ENCODE measurements around the gene KAT8. TPM values are rescaled to one million over a fixed set of nuclear protein-coding genes. Genes with fewer than 3 reads are reported as not detected.

Gene KAT8
- total RNA-seq: 10 to 100 TPM; 55.7 to 66.4 TPM

- H3K27me3 ChIP-seq: no peaks in the 10 kb centered on the region
- WGBS, 2 donors: 0% methylated on average over 16 to 65 of the region's 68 CpGs
- TF ChIP-seq POLR2A (IDR thresholded peaks at IDR 0.05) (peak; percentile 91 to 94 (median 92)), CTCF (IDR thresholded peaks at IDR 0.05) (peak in 1 of 7 experiments; percentile 2)
- ATAC-seq (peak; percentile 94), DNase-seq (peak; percentile 99)
- H3K36me3 ChIP-seq (replicated peaks in 1 of 2; ENCODE audit: insufficient read depth in 1 of 2, low read depth in 2 of 2): peaks cover 7 to 16% of the 10 kb centered on the region in 2 donors
- H3K4me3 ChIP-seq: peak within 1 kb of the TSS; percentile 20 to 23
- H3K9me3 ChIP-seq: no peaks in the 10 kb centered on the region
- peaks cover 59% of the 10 kb centered on the region for H3K4me1 ChIP-seq
- intact Hi-C loops (cut with DNase I): no loop called here
- H3K27ac ChIP-seq: peak within 1 kb of the TSS; percentile 93 to 99 (median 95)
Observed at GRCh38 chr16:31117384-31118222, at the start of gene KAT8. TSS of gene KAT8 (plus strand) at chr16:31117664. CDS start at chr16:31117682, 18 bp downstream.

GRCh38 chr16:31071861-31072260 is 45.6 kb upstream of the KAT8 start:
- TF ChIP-seq POLR2A (IDR thresholded peaks at IDR 0.05) (no peak), CTCF (IDR thresholded peaks at IDR 0.05) (no peak)
- Histone ChIP-seq H3K27me3 (no peaks in the 10 kb centered on the region), H3K27ac (no peak overlapping the region), H3K4me1 (peaks cover 25% of the 10 kb centered on the region), H3K4me3 (no peak overlapping the region), H3K36me3 (replicated peaks in 1 of 2; ENCODE audit: insufficient read depth in 1 of 2, low read depth in 2 of 2) (peaks cover 0 to 2% of the 10 kb centered on the region in 2 donors), H3K9me3 (no peaks in the 10 kb centered on the region)
- intact Hi-C loops (cut with DNase I): loop anchor here (10.0 kb wide), 1 partner anchor 73 kb away; no protein-coding TSS in a partner anchor
- ATAC-seq: no peak
- no peak for DNase-seq
- 36 to 42% methylated on average over 4 of the region's 4 CpGs for whole genome bisulfite sequencing, 2 donors

GRCh38 chr16:31072540-31073141 is 44.8 kb upstream of the KAT8 start:
- H3K4me3 ChIP-seq: peak overlapping the region; percentile 61 to 99
- H3K36me3 ChIP-seq (replicated peaks in 1 of 2; ENCODE audit: insufficient read depth in 1 of 2, low read depth in 2 of 2): peaks cover 0 to 7% of the 10 kb centered on the region in 2 donors
- H3K9me3 ChIP-seq: no peaks in the 10 kb centered on the region
- no peak for TF ChIP-seq CTCF (IDR thresholded peaks at IDR 0.05)
- no peak for TF ChIP-seq POLR2A (IDR thresholded peaks at IDR 0.05)
- intact Hi-C loops (cut with DNase I): loop anchor here (10.0 kb wide), 1 partner anchor 72 kb away; no protein-coding TSS in a partner anchor
- WGBS, 2 donors: 2 to 5% methylated on average over 14 to 27 of the region's 27 CpGs
- no peaks in the 10 kb centered on the region for H3K27me3 ChIP-seq
- DNase-seq (no peak), ATAC-seq (no peak)
- peak overlapping the region; percentile 88 to 93 (median 90) for H3K27ac ChIP-seq
- peaks cover 25% of the 10 kb centered on the region for H3K4me1 ChIP-seq

- peak; percentile 89 to 94 (median 92) for DNase-seq
- intact Hi-C loops (cut with DNase I): loop anchor here (10.0 kb wide), 1 partner anchor 71 kb away; no protein-coding TSS in a partner anchor
- Histone ChIP-seq H3K27ac (peak overlapping the region; percentile 88 to 93 (median 90)), H3K4me3 (peak overlapping the region; percentile 61 to 99), H3K36me3 (replicated peaks in 1 of 2; ENCODE audit: insufficient read depth in 1 of 2, low read depth in 2 of 2) (peaks cover 6 to 14% of the 10 kb centered on the region in 2 donors), H3K4me1 (peaks cover 25% of the 10 kb centered on the region), H3K9me3 (no peaks in the 10 kb centered on the region), H3K27me3 (no peaks in the 10 kb centered on the region)
- ATAC-seq: peak; percentile 88
- TF ChIP-seq POLR2A (IDR thresholded peaks at IDR 0.05) (no peak), CTCF (IDR thresholded peaks at IDR 0.05) (peak in 2 of 7 experiments; percentile 3 to 4)
- 1% methylated on average over 20 to 83 of the region's 83 CpGs for WGBS, 2 donors
Observed at GRCh38 chr16:31073142-31073969, 44.1 kb upstream of the KAT8 start.

Measured in body of pancreas (tissue), 4 donors.